HG03558 (cell line): ENCODE data around the gene APOO.

Experiments used
- ATAC-seq: cut with Tn5 transposase; IDR thresholded peaks from one replicate; pipeline ENCODE4 v1.9.1; 2021; ENCODE audit warnings: moderate number of reproducible peaks; ENCODE audit not compliant: unreplicated experiment; ENCODE audit errors: extremely low read depth

APOO gene

GRCh38 chrX:23907498-23908218 is at the start of gene APOO, which contains the start of gene CXorf58:
Gene APOO (minus strand): TSS chrX:23907938. CDS start chrX:23907702, 236 bp downstream.
Gene CXorf58 (plus strand): TSS chrX:23908006. CDS start chrX:23910303, 2,297 bp downstream.
- peak; percentile 80 for ATAC-seq

- no peak for ATAC-seq
These were observed 46.7 kb upstream of the APOO start for GRCh38 chrX:23954396-23954795.

- no peak for ATAC-seq
These were observed 46.2 kb upstream of the APOO start for GRCh38 chrX:23953908-23954269.

GRCh38 chrX:23952984-23953907 is 45.5 kb upstream of the APOO start:
- peak; percentile 62 for ATAC-seq

GRCh38 chrX:23952391-23952790 is 44.7 kb upstream of the APOO start:
- no peak for ATAC-seq

GRCh38 chrX:23945206-23945605 is 37.5 kb upstream of the APOO start:
- ATAC-seq, result no peak

GRCh38 chrX:23944234-23944633 is 36.5 kb upstream of the APOO start:
- no peak for ATAC-seq

GRCh38 chrX:23939203-23939602 is 31.5 kb upstream of the APOO start:
- ATAC-seq, result no peak

GRCh38 chrX:23938690-23939089 is 31.0 kb upstream of the APOO start:
- ATAC-seq, result no peak

- no peak for ATAC-seq
These were observed 29.4 kb upstream of the APOO start for GRCh38 chrX:23937100-23937499.

GRCh38 chrX:23936180-23936579 is 28.4 kb upstream of the APOO start:
- no peak for ATAC-seq

- ATAC-seq, result no peak
These were observed 27.4 kb upstream of the APOO start for GRCh38 chrX:23935106-23935505.

GRCh38 chrX:23932046-23932445 is 24.3 kb upstream of the APOO start:
- no peak for ATAC-seq

GRCh38 chrX:23930894-23931604 is 23.3 kb upstream of the APOO start:
- ATAC-seq, result no peak

GRCh38 chrX:23926015-23926414 is 18.3 kb upstream of the APOO start:
- no peak for ATAC-seq

GRCh38 chrX:23919706-23920320 is 12.1 kb upstream of the APOO start:
- ATAC-seq, result no peak

GRCh38 chrX:23919148-23919547 is 11.4 kb upstream of the APOO start:
- ATAC-seq, result no peak

- no peak for ATAC-seq
These were observed 3.5 kb upstream of the APOO start for GRCh38 chrX:23911126-23911835.

GRCh38 chrX:23908219-23909004 is 674 bp upstream of the APOO start:
- no peak for ATAC-seq
